ENCODE data around the gene STRADA. TPM values are rescaled to one million over a fixed set of nuclear protein-coding genes. Genes with fewer than 3 reads are reported as not detected.

The STRADA gene
- total RNA-seq, 4 donors from 2014 or later: 16.5 to 32.3 (median 22.4) TPM

- ATAC-seq (ENCODE audit: low FRiP score): no peak
- DNase-seq (ENCODE audit: low spot score): no peak
- TF ChIP-seq, protein P1, sequence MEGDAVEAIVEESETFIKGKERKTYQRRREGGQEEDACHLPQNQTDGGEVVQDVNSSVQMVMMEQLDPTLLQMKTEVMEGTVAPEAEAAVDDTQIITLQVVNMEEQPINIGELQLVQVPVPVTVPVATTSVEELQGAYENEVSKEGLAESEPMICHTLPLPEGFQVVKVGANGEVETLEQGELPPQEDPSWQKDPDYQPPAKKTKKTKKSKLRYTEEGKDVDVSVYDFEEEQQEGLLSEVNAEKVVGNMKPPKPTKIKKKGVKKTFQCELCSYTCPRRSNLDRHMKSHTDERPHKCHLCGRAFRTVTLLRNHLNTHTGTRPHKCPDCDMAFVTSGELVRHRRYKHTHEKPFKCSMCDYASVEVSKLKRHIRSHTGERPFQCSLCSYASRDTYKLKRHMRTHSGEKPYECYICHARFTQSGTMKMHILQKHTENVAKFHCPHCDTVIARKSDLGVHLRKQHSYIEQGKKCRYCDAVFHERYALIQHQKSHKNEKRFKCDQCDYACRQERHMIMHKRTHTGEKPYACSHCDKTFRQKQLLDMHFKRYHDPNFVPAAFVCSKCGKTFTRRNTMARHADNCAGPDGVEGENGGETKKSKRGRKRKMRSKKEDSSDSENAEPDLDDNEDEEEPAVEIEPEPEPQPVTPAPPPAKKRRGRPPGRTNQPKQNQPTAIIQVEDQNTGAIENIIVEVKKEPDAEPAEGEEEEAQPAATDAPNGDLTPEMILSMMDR (IDR thresholded peaks at IDR 0.05): no peak
Measured at GRCh38 chr17:63657786-63658185, 83.8 kb downstream of the STRADA start.

- no peak for DNase-seq (ENCODE audit: low spot score)
- TF ChIP-seq, protein P1 (IDR thresholded peaks at IDR 0.05): no peak
- ATAC-seq (ENCODE audit: low FRiP score): no peak
Measured at GRCh38 chr17:63653050-63653449, 88.5 kb downstream of the STRADA start.

Other genes with a start within 250 kb of the STRADA start
- not detected for gene KCNH6, start 218.4 kb downstream of the STRADA start, total RNA-seq
- 10 to 100 TPM; 18.8 to 29.3 (median 27.3) TPM for gene DCAF7, start 191.3 kb downstream of the STRADA start, total RNA-seq
- 10 to 100 TPM in 2 of 4 donors, 1 to 10 TPM in 2; 8.5 to 12.0 (median 10.1) TPM for gene TACO1, start 140.9 kb downstream of the STRADA start, total RNA-seq
- 10 to 100 TPM; 47.0 to 89.8 (median 53.7) TPM for gene MAP3K3, start 119.4 kb downstream of the STRADA start, total RNA-seq
- 10 to 100 TPM in 2 of 4 donors, 1 to 10 TPM in 2; 4.4 to 44.9 (median 16.5) TPM for gene LIMD2, start 41.7 kb downstream of the STRADA start, total RNA-seq
- 100 to 1,000 TPM in 1 of 4 donors, 10 to 100 TPM in 3; 59.2 to 103 (median 62.0) TPM for gene CCDC47, start 31.8 kb upstream of the STRADA start, total RNA-seq
- 100 to 1,000 TPM in 2 of 4 donors, 10 to 100 TPM in 2; 87.2 to 150 (median 112) TPM for gene DDX42, start 32.4 kb upstream of the STRADA start, total RNA-seq
- gene PSMC5, start 85.6 kb upstream of the STRADA start, total RNA-seq: 100 to 1,000 TPM in 3 of 4 donors, 10 to 100 TPM in 1; 91.0 to 119 (median 103) TPM
- 10 to 100 TPM; 39.1 to 46.4 (median 40.4) TPM for gene FTSJ3, start 85.9 kb upstream of the STRADA start, total RNA-seq
- gene SMARCD2, start 100.9 kb upstream of the STRADA start, total RNA-seq: 100 to 1,000 TPM in 3 of 4 donors, 10 to 100 TPM in 1; 77.5 to 246 (median 109) TPM
- not detected for gene CSH2, start 131.9 kb upstream of the STRADA start, total RNA-seq
- gene GH2, start 140.1 kb upstream of the STRADA start, total RNA-seq: not detected
- gene CSH1, start 154.8 kb upstream of the STRADA start, total RNA-seq: not detected
- gene CSHL1, start 169.5 kb upstream of the STRADA start, total RNA-seq: not detected
- not detected for gene GH1, start 177.0 kb upstream of the STRADA start, total RNA-seq
- gene CD79B, start 190.5 kb upstream of the STRADA start, total RNA-seq: 10 to 100 TPM in 1 of 4 donors, 1 to 10 TPM in 3; 4.0 to 15.8 (median 6.0) TPM
- 10 to 100 TPM in 3 of 4 donors, 1 to 10 TPM in 1; 7.0 to 43.3 (median 15.1) TPM for gene SCN4A, start 231.1 kb upstream of the STRADA start, total RNA-seq